GM08714 (cell line): ENCODE results near the gene TAPBP.

Experiments used
- H3K4me3 ChIP-seq: fragments of 200-500 bp; sonication (Bioruptor generic); 2 replicates; pipeline ENCODE4 v1.5.1; 2014; ENCODE audit warnings: mild to moderate bottlenecking, low read length, inconsistent platforms
- ZNF274 ChIP-seq: IDR thresholded peaks from 2 replicates; pipeline ENCODE4 v1.6.1; 2012; ENCODE audit warnings: mild to moderate bottlenecking, low read depth, low read length

TAPBP gene

DNA sequence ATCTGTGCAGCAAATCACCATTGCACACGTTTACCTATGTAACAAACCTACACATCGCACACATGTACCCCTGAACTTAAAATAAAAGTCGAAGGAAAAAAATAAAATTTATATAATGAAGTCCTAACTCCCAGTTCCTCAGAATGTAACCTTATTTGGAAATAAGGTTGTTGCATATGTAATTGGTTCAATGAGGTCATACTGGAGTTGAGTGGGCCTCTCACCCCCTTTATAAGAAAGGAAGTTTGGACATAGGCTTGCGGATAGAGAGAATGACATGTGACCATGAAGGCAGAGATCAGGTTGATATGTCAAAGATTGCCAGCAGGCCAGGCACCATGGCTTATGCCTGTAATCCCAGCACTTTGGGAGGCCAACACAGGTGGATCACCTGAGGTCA, 19.8 kb upstream of the TAPBP start:
- TF ChIP-seq ZNF274, result no peak
- H3K4me3 ChIP-seq, result no peak overlapping the region

DNA sequence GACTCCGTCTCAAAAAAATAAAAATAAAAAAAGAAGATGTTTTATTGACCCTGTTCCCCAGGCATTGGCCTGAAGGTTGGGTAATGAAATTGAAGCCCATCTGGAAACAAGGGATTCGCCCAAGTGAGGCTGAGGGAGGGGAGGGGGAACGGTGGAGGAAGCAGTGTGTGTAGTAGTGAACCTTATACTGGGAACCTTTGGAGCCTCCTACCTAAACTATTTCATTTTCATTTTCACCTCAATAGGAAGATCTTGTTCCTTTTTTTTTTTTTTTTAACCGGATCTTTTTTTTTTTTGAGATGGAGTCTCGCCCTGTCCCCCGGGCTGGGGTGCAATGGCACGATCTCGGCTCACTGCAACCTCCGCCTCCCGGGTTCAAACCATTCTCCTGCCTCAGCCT, 16.9 kb upstream of the TAPBP start:
- no peak overlapping the region for H3K4me3 ChIP-seq
- TF ChIP-seq ZNF274, result no peak

DNA sequence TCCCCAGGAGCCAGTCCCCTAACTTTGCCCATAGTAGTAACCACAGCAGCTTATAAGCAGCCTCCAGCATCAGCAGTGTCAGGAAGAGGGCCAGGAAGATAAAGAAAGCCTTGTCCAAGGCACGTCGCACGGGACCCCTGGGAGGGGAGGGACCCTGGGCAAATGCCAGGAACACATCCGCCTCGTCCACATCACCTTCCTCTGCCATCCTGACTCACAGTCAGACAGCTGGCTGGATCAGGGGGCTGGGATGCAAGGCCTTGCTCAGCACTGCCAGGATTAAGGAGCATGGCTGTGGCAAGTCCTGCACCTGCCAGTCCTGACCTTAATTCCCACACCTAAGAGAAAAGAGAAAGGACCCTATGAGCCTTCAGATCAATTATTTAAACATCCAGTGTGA, 15.2 kb upstream of the TAPBP start:
- no peak for TF ChIP-seq ZNF274
- H3K4me3 ChIP-seq, result no peak overlapping the region

- no peak for TF ChIP-seq ZNF274
- H3K4me3 ChIP-seq, result peak overlapping the region; percentile 63
Observed at GRCh38 chr6:33324125-33324524, 10.2 kb upstream of the TAPBP start.

GRCh38 chr6:33323623-33323948, 9.7 kb upstream of the TAPBP start:
- no peak for TF ChIP-seq ZNF274
- peak overlapping the region; percentile 63 for H3K4me3 ChIP-seq

GRCh38 chr6:33321227-33321626, 7.3 kb upstream of the TAPBP start:
- no peak overlapping the region for H3K4me3 ChIP-seq
- TF ChIP-seq ZNF274, result no peak

DNA sequence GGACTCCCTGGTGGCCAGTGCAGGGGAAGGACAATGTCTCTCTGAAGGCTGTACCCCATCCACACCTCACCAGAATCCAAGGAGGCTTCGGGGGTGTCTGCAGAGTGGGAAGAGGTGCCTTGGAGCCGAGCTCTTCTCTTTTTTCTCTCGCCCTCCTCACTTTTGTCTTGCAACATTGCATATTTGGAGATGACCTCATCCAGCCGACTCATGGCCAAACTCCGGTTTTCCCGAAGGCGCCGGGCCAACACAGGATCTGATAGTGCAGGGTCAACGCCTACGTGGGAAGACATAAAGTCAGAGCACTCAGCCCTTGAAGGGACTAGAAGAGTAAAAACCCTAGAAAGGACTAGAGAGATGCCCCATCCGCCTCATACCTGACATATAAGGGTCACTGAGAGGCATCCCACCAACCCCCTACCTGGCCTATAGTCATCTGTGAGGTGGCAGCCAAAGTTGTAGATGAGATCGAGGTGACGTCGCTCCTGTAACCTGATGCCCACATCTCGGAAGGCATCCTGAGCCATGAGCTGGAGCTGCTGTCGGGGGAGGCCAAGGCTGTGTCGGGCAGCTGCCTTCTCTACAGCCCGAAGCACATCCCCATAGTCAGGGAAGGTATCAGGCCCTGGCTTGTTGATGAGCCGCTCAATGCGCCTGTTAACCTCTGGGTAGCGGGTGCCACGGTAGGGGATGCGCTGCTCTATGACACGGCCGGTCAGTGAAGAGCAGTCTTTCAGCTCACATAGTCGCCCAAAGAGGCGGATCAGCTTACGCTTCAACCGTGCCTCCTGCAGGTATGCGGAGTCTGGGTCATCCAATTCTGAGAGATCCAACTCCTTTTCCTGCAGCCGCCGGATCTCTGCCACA, 6.7 kb upstream of the TAPBP start:
- no peak for TF ChIP-seq ZNF274
- no peak overlapping the region for H3K4me3 ChIP-seq

DNA sequence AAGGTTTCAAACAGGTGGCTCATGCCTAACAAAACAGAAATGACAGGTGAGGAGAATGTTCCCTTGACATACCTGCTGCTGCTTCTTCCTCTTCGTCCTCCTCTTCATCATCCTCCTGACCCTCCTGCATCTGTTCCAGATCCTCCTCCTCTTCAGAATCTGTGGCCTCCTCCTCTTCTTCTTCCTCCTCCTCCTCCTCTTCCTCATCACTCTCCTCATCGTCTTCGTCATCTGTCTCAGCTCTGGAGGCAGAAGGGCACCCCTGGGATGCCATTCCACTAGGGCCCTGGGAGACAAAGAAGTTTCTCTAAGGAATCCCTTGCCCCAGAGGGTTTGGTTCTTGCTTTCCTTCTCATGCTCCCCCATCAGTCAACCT, 6.0 kb upstream of the TAPBP start:
- no peak for TF ChIP-seq ZNF274
- H3K4me3 ChIP-seq, result no peak overlapping the region

GRCh38 chr6:33318426-33319073, 4.7 kb upstream of the TAPBP start:
- TF ChIP-seq ZNF274, result no peak
- H3K4me3 ChIP-seq, result peak overlapping the region; percentile 64; the same call in 1 of the 2 replicates

DNA sequence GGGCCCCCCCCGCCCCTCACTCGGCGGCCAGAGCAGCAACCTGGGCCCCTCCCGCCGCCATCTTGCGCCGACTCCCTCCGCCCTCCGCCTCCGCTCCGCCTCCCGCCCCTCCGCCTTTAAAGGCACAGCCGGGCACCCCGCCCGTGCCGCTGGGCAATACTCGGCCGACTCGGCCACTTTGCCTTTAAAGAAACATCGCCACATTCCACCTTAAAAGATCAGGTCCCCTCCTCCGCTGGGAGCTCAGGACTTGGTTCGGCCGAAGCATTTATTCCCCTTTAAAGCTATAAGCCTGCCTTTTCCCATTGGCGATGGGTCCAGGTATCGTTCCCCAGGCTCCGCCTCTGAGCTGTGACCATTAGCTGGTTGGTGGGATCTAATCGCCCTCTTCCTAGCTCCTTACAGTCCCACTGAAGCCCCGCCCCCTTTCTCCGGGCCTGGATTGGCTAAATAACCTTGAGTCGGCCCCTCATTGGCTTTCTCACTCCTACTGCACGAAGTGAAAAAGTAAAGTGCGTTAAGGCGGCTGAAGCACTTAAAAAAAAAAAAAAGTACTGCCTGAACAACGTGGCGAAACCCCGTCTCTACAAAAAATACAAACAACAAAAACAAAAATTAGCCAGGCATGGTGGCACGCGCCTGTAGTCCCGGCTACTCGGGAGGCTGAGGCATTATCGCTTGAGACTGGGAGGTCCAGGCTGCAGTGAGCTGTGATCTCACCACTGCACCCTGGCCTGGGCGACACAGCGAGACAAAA, 4.0 kb upstream of the TAPBP start, which contains the start of gene ZBTB22:
Gene ZBTB22 (minus strand): TSS at position 76 of the 757 bp plus-strand sequence. CDS start 828 bp downstream, outside the sequence.
- peak within 1 kb of the TSS; percentile 64; the same call in 1 of the 2 replicates for H3K4me3 ChIP-seq
- TF ChIP-seq ZNF274, result no peak

DNA sequence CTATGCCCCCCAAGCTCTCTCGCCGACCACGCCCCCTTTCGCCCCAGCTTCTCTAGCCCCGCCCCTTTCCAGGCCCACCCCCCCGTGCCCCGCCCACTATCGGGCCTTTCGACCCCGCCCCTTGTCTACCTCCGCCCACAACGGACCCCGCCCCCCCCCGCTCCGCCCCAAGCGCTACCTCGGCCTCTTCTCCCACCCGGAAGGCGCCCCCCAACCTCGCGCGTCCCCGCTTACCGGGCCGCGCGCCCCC, 3.5 kb upstream of the TAPBP start:
- no peak for TF ChIP-seq ZNF274
- H3K4me3 ChIP-seq, result peak overlapping the region; percentile 36; the same call in 1 of the 2 replicates

DNA sequence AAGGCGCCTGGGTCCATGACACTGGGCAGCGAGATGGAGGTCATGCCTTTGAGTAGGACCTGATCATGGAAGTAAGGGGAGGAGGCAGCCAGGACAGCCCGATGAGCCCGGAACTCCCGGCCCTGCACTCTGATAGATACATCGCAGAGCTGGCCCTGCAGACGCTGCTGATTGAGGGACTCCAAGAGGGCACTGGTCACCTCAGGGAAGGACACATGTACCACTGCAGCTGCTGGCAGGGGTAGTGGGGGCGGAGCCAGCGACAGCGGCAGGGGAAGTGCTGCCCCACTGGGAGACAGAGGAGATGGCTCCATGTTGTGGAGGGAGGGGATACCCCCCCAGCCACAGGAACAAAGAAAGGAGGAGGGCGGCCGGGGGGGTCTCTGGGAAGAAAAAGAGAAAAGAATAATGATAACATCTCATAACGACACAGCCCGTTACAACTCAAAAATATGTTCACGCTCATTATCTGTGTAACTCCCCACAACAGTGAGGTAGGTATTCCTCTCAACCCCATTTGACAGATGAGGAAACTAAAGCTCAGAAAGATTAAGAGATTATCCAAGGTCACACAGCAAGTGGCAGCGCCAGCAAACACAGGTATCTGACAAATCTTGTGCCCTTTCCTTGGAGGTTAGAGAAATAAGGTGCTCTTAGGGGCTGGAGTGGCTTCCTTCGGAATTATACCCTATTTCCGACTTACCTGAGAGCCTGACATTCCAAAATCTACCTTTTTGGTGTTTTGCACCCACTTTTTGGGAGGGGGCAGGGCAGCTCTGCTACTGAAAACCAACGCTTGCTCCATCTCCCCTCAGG, 2.9 kb upstream of the TAPBP start:
- no peak for TF ChIP-seq ZNF274
- H3K4me3 ChIP-seq, result peak overlapping the region; percentile 36; the same call in 1 of the 2 replicates

- no peak for TF ChIP-seq ZNF274
- H3K4me3 ChIP-seq, result no peak overlapping the region
Observed at GRCh38 chr6:33315793-33316602, 2.1 kb upstream of the TAPBP start.
